Glomerular visceral epithelial cell (primary cell): ENCODE data around the gene NR3C2.

ENCODE experiments used
- DNase-seq: peaks from one replicate; pipeline ENCODE4 v3.0.0-alpha.2; 2016; ENCODE audit errors: extremely low spot score

Gene NR3C2

GRCh38 chr4:148441986-148442831 is at the start of gene NR3C2:
TSS of gene NR3C2 (minus strand) at chr4:148442414.
- DNase-seq = peak; percentile 99

- no peak for DNase-seq
Measured at GRCh38 chr4:148487181-148487580, 45.0 kb upstream of the NR3C2 start.

GRCh38 chr4:148481636-148482035 is 39.4 kb upstream of the NR3C2 start:
- DNase-seq = no peak

- no peak for DNase-seq
Measured at GRCh38 chr4:148477276-148477675, 35.1 kb upstream of the NR3C2 start.

GRCh38 chr4:148469938-148470337 is 27.7 kb upstream of the NR3C2 start:
- DNase-seq = no peak

- DNase-seq = no peak
Measured at GRCh38 chr4:148454835-148455234, 12.6 kb upstream of the NR3C2 start.

GRCh38 chr4:148453833-148454232 is 11.6 kb upstream of the NR3C2 start:
- DNase-seq = no peak

- peak; percentile 24 for DNase-seq
Measured at GRCh38 chr4:148452970-148453369, 10.8 kb upstream of the NR3C2 start.

- no peak for DNase-seq
Measured at GRCh38 chr4:148449921-148450320, 7.7 kb upstream of the NR3C2 start.

- no peak for DNase-seq
Measured at GRCh38 chr4:148448141-148448540, 5.9 kb upstream of the NR3C2 start.

GRCh38 chr4:148447681-148448080 is 5.5 kb upstream of the NR3C2 start:
- no peak for DNase-seq

GRCh38 chr4:148445860-148446330 is 3.7 kb upstream of the NR3C2 start:
- no peak for DNase-seq

GRCh38 chr4:148445071-148445859 is 3.1 kb upstream of the NR3C2 start:
- peak; percentile 56 for DNase-seq

GRCh38 chr4:148444296-148445070 is 2.3 kb upstream of the NR3C2 start:
- peak; percentile 35 for DNase-seq

- DNase-seq = peak; percentile 37
Measured at GRCh38 chr4:148443512-148444295, 1.5 kb upstream of the NR3C2 start.

GRCh38 chr4:148442832-148443511 is 758 bp upstream of the NR3C2 start:
- peak; percentile 14 for DNase-seq

- DNase-seq = no peak
Measured at GRCh38 chr4:148441624-148441985, 609 bp downstream of the NR3C2 start.

GRCh38 chr4:148438047-148438446 is 4.2 kb downstream of the NR3C2 start:
- DNase-seq = no peak

GRCh38 chr4:148437439-148437838 is 4.8 kb downstream of the NR3C2 start:
- DNase-seq = no peak

- no peak for DNase-seq
Measured at GRCh38 chr4:148436512-148436911, 5.7 kb downstream of the NR3C2 start.
